ENCODE measurements around the gene ZFYVE28.

DNA sequence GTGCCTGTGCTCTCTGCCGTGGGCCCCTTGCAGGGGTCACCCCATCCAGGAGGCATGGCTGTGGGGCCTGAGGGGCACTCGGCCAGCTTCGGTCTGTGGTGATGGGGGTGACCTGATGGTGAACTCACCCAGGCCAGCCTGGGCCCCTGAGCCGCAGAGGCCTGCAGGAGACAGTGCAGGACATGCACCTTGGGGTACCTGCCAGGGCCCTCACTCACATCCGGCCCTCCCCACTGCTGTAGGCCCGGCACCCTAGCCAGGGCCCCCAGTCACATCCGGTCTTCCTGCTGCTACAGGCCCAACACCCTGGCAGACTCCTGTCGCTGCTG is 7.6 kb upstream of the ZFYVE28 start:
- TF ChIP-seq, protein P1, sequence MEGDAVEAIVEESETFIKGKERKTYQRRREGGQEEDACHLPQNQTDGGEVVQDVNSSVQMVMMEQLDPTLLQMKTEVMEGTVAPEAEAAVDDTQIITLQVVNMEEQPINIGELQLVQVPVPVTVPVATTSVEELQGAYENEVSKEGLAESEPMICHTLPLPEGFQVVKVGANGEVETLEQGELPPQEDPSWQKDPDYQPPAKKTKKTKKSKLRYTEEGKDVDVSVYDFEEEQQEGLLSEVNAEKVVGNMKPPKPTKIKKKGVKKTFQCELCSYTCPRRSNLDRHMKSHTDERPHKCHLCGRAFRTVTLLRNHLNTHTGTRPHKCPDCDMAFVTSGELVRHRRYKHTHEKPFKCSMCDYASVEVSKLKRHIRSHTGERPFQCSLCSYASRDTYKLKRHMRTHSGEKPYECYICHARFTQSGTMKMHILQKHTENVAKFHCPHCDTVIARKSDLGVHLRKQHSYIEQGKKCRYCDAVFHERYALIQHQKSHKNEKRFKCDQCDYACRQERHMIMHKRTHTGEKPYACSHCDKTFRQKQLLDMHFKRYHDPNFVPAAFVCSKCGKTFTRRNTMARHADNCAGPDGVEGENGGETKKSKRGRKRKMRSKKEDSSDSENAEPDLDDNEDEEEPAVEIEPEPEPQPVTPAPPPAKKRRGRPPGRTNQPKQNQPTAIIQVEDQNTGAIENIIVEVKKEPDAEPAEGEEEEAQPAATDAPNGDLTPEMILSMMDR (IDR thresholded peaks at IDR 0.05): no peak
- no peak for TF ChIP-seq EZH2 (IDR thresholded peaks at IDR 0.05; ENCODE audit: borderline replicate concordance, insufficient read depth, low read depth, low read length, poor library complexity, severe bottlenecking)

Measured in B cell (primary cell).